ENCODE measurements around the gene WAC.
"Not testable (repeated sequence)": the region's sequence is repeated elsewhere in the genome, so short reads cannot be mapped to it uniquely, and the experiment has no call there.

WAC gene

DNA sequence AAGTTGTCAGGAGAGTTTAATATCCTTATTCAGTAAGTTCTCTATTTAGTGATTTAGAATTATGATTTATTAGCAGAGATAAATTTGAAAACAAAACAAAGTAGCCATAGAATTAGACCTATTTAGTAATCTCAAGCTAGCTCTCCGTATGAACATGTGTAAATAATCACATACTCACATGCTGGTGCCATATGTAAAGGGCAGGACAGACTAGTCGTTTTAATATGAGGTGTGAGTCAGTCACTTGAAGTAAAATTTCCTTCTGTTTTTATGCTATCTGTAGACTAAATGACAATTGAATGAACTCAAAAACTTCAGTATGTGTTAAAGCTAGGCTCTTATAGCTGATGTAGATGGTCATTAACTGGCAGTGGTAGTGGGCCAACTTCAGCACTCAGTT is 67.1 kb downstream of the WAC start:
- no peak for TF ChIP-seq CTCF (IDR thresholded peaks at IDR 0.05; ENCODE audit: borderline replicate concordance, control extremely low read depth, extremely low read depth, insufficient read depth, missing control alignments)
- DNase-seq (ENCODE audit: low spot score), result no peak
- in situ Hi-C loops (cut with MboI; ENCODE audit: low sequenced_read_pairs, unreplicated experiment), result no loop called here

- no peak for DNase-seq (ENCODE audit: low spot score)
- in situ Hi-C loops (cut with MboI; ENCODE audit: low sequenced_read_pairs, unreplicated experiment), result no loop called here
- TF ChIP-seq CTCF (IDR thresholded peaks at IDR 0.05; ENCODE audit: borderline replicate concordance, control extremely low read depth, extremely low read depth, insufficient read depth, missing control alignments), result no peak
Measured at GRCh38 chr10:28601012-28601411, 68.1 kb downstream of the WAC start.

DNA sequence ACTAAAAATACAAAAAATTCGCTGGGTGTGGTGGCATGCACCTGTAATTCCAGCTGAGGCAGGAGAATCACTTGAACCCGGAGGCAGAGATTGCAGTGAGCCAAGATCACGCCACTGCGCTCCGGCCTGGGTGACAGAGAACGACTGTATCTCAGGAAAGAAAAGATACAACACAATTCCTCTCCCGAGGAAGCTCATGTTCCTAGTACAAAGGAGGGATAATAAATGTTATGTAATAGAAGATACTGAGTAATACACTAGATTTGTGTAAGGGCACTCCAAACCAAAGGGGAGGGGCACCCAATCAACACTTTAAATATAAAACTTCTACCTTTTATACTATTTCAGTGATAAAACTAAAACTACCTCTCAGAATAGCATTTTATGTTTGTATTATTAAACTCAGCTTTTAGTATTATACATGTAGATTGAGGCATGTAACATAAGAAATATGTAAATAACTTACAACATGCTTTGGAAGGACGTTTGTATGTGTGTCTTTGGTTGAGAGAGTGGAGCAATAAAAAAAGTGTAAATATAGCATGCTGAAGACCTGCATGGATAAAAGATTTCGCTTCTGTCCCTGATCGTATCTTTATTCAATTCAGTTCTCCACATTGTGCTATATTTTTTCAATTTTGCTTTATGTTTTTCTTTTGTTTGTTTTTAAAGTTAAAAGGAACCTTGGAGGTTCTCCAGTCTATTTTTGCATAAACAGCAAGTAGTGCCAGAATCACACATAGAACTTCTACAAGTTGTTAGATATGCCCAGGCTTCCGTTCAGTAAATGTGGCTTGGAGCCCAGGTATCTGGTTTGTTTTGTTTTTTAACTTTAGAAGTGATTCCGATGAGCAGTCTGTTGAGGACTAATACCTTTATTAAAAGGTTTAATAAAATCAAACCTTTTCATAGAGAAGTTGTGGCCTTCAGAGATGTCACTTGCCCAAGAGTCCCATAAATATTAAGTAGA is 71.9 kb downstream of the WAC start:
- in situ Hi-C loops (cut with MboI; ENCODE audit: low sequenced_read_pairs, unreplicated experiment), result no loop called here
- no peak for TF ChIP-seq CTCF (IDR thresholded peaks at IDR 0.05; ENCODE audit: borderline replicate concordance, control extremely low read depth, extremely low read depth, insufficient read depth, missing control alignments)
- no peak for DNase-seq (ENCODE audit: low spot score)

DNA sequence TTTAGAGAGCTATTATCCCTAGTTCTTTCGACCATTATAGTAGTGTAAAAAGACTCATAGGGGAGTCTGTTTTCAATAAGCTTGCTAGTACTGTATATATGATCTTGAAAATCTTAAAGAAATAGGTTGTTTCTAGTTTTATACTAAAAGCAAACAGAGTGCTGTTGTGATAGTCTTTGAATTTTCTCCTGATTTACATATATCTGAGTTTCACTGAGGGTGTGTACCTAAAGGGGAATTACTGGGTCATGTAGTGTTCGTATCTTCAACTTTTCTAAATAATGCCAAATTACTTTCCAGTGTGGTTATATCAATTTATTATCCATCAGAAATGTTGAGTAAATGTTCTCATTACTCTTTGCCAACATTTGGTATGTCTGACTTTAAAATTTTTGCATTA is 73.7 kb downstream of the WAC start:
- TF ChIP-seq CTCF (IDR thresholded peaks at IDR 0.05; ENCODE audit: borderline replicate concordance, control extremely low read depth, extremely low read depth, insufficient read depth, missing control alignments), result no peak
- in situ Hi-C loops (cut with MboI; ENCODE audit: low sequenced_read_pairs, unreplicated experiment), result no loop called here
- no peak for DNase-seq (ENCODE audit: low spot score)

GRCh38 chr10:28609636-28610035 is 76.7 kb downstream of the WAC start:
- DNase-seq (ENCODE audit: low spot score); in situ Hi-C loops (cut with MboI; ENCODE audit: low sequenced_read_pairs, unreplicated experiment): not testable (repeated sequence)

DNA sequence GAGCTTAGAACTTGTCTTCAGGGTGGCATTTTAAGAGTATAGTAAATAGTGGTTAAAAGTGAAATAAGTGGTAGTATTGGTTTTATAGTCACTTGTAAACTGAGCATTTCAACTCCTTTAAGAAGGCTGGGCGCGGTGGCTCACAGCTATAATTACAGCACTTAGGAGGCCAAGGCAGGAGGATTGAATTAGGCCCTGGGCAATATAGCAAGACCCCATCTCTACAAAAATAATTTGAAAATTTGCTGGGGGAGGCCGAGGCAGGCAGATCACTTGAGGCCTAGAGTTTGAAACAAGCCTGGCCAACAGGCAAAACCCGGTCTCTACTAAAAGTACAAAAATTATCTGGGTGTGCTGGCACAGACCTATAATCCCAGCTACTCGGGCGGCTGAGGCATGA is 80.0 kb downstream of the WAC start:
- in situ Hi-C loops (cut with MboI; ENCODE audit: low sequenced_read_pairs, unreplicated experiment), result no loop called here
- TF ChIP-seq CTCF (IDR thresholded peaks at IDR 0.05; ENCODE audit: borderline replicate concordance, control extremely low read depth, extremely low read depth, insufficient read depth, missing control alignments), result no peak

DNA sequence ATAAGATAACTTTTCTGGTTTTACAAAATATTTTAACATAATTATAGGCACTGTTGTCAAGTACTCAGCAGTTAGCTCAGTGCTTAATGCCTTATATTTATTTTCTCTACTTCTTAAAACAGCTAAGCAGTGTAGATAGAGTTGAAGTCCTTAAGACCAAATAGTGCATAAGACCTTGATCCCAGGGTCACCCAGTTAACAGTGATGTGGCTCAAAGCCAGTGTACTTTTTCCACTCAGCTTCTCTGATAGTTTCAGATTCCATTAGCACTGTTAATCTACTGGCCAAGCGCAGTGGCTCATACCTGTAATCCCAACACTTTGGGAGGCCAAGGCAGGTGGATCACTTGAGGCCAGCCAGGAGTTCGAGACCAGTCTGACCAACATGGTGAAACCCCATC is 83.6 kb downstream of the WAC start:
- no peak for DNase-seq (ENCODE audit: low spot score)
- in situ Hi-C loops (cut with MboI; ENCODE audit: low sequenced_read_pairs, unreplicated experiment), result no loop called here
- no peak for TF ChIP-seq CTCF (IDR thresholded peaks at IDR 0.05; ENCODE audit: borderline replicate concordance, control extremely low read depth, extremely low read depth, insufficient read depth, missing control alignments)

More for the DNA sequence above, 80.0 kb downstream of the WAC start:
- no peak for DNase-seq (ENCODE audit: low spot score)
